ENCODE results near the gene LCE1A.
A peak's percentile ranks its signal among the peaks of the same experiment; 100 is the strongest.

Gene LCE1A, protein sequence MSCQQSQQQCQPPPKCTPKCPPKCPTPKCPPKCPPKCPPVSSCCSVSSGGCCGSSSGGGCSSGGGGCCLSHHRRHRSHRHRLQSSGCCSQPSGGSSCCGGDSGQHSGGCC

GRCh38 chr1:152827173-152827572, at the start of gene LCE1A:
Gene LCE1A, plus strand, starts transcription at chr1:152827473. Its CDS starts 0 bp downstream, at chr1:152827473.
- DNase-seq: no peak

DNA sequence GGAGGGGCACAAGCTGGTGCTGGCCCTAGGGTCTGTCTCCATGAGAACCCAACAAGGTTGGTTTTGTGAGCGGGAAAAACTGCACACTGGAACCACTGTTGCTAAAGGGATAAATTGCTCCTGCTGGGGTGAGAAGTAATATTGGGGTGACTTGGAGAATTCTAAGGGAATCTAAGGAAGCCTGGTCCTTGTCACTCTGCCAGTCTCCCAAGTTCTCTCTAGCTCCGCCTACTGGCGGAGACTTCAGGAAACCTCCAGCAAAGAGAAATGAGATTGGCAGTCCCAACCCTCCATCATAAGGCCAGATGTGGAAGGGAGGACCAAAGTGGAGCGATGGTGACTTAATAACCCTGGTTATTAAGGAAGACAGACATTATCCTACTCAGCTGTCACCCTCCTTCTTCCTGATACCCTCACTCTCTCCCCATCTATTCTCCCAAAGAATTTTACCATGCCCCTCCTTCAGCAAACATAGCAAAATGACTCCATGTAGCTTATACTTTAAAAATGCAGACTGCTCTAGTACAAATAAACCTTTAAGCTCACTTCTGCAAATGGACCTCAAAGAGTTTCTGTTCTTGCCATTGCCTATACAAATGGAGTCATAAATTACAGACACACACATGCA, 49.6 kb upstream of the LCE1A start:
- DNase-seq: no peak

DNA sequence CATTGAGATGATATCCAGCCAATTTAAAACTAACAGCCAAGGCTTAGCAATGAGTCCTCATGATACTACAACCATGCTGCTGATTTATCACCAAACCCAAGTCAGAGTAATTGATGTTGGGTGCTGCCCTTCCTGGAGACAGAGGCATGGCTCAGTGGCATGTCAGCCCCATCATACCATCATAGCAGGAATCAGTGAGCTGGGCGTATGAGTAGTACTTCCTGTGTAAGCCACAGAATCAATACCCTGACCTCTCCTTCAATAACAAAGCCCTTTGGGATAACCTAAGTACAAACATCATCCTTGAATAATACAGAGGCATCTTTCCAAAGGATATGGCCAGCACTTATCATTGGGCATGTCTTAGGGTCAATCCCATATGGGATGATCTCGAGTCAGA, 44.2 kb upstream of the LCE1A start:
- DNase-seq: no peak

DNA sequence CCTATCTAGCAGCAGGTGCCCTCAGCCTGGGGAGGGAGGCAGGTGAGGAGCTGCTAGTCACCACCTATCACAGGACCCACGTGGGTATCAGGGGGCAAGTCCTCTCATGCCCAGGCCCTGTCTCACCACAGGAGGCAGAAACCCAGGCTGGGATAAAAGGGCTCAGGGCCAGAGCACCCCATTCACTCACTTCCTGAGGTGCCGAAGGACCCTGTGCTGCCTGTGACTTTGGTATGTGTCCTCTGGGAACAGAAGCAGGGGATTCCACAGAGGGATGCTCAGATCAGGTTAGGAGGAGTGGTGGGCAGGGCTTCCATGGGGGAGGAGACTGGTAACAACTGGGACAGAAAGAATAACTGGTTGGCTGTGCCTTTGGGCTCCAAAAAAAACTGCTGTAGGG, 41.2 kb upstream of the LCE1A start, which contains the start of gene LCE1E:
Gene LCE1E, plus strand, starts transcription at position 181 of the 400 bp plus-strand sequence. CDS start 1,043 bp downstream, outside the sequence.
- no peak for DNase-seq

GRCh38 chr1:152795686-152796085, 31.6 kb upstream of the LCE1A start:
- no peak for DNase-seq

DNA sequence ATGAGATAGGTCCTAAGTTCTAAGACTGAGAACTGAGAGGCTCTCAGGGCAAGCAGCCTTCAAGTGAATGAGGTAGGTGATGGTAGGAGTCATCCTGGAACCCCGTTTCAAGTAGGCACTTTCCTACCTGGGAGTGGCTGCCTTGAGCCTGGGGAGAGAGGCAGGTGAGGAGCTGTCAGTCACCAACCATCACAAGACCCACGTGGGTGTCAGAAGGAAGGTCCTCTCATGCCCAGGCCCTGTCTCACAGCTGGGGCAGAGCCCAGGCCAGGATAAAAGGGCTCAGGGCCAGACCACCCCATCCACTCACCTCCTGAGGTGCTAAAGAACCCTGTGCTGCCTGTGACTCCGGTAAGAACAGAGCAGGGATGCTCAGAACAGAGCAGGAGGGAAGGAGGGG, 30.9 kb upstream of the LCE1A start, which contains the start of gene LCE1D:
Gene LCE1D, plus strand, starts transcription at position 301 of the 400 bp plus-strand sequence. CDS start 1,074 bp downstream, outside the sequence.
- DNase-seq: no peak

GRCh38 chr1:152801333-152801732, 25.9 kb upstream of the LCE1A start:
- no peak for DNase-seq

- no peak for DNase-seq
Measured at GRCh38 chr1:152806576-152806975, 20.7 kb upstream of the LCE1A start, which contains the start of gene LCE1C. Gene LCE1C, minus strand, starts transcription at chr1:152806651. Its CDS starts 1,173 bp downstream, at chr1:152805478.

DNA sequence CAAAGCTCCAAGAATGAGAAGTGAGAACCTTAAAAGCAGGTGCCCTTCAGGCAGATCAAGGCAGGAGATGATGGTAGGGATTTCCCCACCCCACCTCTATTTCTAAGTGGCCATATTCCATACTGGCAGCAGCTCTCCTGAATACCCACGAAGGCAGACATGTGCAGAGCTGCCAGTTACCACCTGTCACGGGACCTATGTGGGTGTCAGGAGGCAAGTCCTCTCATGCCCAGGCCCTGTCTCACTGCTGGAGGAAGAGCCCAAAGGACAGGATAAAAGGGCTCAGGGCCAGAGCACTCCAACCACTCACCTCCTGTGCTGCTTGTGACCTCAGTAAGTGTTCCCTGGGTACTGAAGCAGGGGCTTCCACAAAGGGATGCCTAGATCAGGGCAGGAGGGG, 16.2 kb upstream of the LCE1A start:
- no peak for DNase-seq

DNA sequence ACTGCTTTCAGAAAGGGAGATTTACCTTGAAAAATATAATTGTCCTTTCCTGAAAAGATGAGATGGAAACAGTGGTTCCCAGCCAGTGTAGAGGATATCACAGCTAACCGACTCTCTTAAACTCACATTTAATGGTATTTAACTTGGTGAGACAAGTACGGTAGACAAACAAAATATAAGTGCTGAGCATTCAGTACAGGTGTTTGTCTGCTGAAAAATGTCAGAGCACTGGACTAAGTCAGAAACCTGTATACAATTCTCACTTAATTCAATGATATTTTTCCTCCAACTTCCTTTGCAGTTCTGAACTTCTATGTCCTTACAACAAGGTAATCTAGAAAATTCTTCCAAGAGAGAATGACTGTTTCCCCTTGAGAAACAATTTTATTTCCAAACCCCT, 15.6 kb upstream of the LCE1A start, which contains the start of gene LCE1B:
Gene LCE1B, plus strand, starts transcription at position 301 of the 400 bp plus-strand sequence. CDS start 476 bp downstream, outside the sequence.
- DNase-seq: no peak

DNA sequence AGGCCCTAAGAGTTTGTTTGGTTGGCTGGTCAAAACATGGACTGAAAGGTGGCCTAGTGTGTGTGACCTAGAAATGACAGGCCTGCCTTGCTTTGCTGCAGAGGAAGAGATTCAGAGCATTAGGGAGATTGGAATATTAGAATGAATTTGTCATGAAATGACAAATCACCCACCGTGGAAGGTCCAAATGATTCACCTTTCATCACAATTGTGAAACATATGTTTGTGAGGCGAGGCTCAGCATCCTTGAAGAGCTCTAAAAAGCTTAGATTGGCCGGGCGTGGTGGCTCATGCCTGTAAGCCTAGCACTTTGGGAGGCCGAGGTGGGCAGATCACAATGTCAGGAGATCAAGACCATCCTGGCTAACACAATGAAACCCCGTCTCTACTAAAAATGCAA, 10.0 kb upstream of the LCE1A start:
- no peak for DNase-seq

DNA sequence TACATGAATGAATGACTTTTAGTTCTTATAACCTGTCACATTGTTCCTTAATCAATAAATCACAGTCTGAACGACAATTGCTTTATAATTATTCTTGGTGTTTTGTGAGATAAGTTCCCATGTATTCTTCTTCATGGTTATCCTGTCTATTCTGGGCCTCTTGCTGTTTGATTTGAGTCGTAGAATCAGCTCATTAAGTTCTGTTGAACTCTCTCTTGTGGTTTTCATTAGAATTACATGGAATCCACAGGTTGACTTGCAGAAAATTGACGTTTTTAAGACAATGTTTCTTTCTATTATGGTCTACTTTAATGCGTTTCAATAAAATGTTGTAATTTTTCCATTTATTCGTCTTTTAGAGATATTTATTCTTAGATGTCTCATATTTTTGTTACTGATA, 4.0 kb upstream of the LCE1A start:
- DNase-seq: no peak

DNA sequence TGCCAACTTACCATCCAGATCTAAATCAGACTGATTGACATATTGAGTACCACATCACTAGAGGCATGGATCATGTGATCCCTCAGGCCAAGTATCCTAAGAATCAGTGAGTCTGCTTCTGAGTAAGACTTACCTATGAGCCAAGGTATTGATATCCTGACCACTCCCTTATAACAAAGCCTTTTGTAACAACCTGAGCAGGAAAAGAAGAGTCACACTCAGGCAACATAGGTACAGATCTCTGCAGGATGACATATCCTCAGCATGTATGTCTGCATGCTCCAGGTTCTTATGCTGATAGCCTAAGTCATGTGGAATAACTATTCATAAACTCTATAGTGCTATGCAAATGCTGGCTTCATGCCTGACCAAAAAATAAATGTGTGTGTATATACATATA, 2.3 kb upstream of the LCE1A start:
- no peak for DNase-seq

DNA sequence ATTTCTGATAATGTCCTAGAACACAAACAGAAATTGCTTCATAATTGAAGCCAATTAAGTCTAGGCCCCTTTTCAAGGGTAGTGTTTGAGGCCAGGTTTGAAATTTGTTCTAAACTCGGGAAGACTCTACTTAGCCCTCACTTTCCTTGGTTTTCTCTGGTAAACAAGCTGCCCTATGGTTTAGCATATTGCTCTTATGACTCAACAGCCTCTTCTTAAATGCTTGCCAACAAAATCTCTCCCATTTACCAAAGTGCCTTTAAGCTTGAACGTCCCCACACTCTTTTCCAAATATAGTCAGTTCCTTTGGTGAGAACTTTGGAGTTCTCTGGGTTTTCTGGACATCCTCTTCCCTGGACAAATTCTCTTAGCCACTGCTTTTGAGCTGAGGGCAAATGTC, 9.6 kb downstream of the LCE1A start:
- no peak for DNase-seq

DNA sequence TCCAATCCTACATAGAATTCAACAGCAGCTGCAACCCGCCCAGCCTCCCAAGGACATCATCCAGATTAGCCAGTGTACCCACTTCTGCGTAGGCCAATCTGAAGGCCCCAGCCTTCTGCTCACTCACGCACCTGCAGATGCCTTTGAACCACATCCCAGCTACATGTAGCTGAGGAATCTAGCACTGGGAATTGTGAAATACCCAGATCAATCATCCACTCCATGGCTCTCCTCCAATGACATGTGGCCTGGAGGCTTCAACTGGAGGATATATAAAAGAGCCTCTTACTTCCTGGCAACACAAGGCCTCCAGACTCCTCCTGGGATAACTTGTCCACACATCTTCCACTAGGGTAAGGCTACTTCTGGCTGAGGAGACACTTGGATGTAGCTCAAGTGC, 15.3 kb downstream of the LCE1A start, which contains the start of gene LCE6A:
Gene LCE6A, plus strand, starts transcription at position 301 of the 400 bp plus-strand sequence. CDS start 665 bp downstream, outside the sequence.
- DNase-seq: no peak

DNA sequence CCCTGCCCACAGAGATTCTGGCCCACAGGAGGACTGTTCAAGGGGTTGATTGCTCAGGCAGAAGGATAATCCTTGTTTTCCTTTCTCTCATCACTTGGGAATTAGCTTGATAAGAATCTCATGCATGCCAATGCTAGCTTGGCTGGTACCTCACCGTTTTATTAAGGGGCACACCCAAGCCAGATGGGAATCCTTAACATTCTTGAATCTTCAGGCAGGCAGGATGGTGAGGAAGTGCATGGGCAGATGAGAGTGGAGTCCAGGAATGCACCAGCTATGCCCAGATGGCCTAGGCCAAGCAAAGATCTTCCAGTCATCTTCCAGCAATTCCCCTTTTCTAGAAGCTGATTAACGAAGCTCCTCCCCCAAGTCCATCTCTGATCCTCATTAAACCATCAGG, 28.4 kb downstream of the LCE1A start:
- DNase-seq: no peak

DNA sequence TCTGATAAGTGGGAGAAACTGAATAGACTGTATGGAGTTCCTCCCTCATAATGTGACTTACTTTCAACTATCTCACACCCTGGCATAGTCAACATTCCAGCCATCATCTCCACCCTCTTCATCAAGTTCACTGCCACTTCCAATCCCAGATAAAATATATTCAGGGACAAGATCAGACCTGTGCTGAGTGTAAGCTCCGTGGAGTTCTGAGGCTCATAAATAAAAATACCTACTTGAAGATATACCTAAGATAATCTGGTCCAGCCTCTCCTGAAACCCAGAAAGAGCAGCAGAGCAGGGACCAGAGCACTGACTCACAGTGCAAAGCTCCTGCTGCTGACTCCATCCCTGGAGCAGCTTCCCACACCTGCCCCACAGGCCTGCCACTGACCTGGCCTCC, 30.8 kb downstream of the LCE1A start:
- DNase-seq: no peak

DNA sequence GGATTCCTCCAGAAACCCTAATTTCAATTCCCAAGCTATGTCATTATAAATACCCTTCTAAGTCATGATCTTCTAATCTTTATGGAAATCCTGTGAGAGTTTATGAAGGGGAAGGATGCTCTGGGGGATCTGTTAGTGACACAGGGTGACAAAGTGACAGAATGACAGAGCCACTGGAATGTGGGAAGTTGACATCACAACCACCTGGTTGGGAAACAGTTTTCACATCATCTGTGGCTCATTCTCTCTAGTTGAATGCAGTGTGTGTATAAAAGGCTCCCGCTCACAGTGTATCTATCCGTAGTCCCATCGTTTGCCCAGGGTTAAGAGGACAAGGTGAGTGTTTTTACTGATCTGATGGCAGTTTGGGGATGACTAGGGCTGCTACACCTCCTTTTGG, 32.4 kb downstream of the LCE1A start, which contains the start of gene LCE7A:
Gene LCE7A, plus strand, starts transcription at position 301 of the 400 bp plus-strand sequence. CDS start 702 bp downstream, outside the sequence.
- DNase-seq: no peak

- no peak for DNase-seq
Measured at GRCh38 chr1:152860129-152860528, 32.9 kb downstream of the LCE1A start.

DNA sequence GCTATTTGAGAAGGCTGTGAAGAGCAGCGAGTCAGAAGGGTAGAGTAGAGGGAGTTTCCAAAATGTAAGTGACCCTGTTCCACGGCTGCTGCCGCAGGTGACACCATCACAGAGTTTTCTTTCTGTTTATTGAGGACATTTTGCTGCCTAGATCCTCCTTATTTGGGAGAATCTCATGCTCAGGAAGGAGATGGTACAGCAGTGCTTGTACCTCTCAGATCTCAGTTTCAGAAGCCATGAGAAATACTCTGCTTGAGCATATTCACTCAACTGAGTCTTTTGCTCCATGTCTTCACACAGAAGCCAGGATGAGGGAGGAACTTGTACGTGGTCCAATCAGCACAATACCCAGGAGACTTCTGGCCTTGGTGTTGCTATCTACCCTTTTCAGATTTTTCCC, 34.1 kb downstream of the LCE1A start:
- DNase-seq: no peak

DNA sequence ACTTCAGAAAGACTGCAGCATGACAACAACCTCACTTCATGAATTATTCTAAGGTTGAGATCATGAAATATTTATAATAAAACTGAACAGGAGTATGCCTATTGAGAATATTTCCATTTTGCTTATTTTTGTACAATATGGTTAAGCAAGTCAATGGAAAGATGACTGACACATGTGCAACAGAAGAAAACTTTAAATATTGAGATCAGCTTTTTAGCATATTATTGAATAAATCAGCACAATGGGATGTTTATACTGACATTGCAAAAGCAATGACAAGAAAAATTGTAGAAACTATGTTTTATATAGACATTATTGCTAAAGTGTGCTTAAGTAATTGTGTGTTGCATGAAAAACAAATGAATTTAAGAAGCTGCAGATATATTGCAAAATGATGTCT, 37.2 kb downstream of the LCE1A start:
- DNase-seq: no peak

DNA sequence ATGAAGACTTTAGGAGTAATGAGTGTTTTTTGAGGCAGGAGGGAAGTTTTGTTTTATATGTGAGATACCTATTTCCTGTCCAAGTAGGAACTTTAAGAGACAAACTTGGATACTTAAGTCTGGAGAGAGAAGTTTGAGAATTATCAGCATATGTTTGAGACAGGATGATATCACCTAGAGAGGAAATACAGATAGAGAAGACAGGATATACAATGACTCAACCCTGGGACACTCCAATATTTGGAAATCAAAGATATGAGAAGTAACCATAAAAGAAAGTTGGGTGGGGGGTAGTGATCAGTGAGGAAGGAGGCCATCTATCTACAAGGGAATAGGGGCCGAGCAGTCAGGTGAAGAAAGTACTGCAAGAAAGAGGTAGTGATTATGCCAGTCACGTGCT, 39.0 kb downstream of the LCE1A start:
- DNase-seq: no peak

GRCh38 chr1:152869808-152870419, 42.6 kb downstream of the LCE1A start:
- peak; percentile 2 for DNase-seq
